Measurements from ENCODE around the gene NEURL1. TPM values are rescaled to one million over a fixed set of nuclear protein-coding genes. Genes with fewer than 3 reads are reported as not detected.
A peak's percentile ranks its signal among the peaks of the same experiment; 100 is the strongest.

NEURL1 gene
- total RNA-seq, 1 donor from 2014 or later: 0.93 TPM

- Mint-ChIP-seq H3K36me3 (ENCODE audit: low read depth) (no peaks in the 10 kb centered on the region), H3K27ac (no peak overlapping the region), H3K9me3 (peaks cover 3% of the 10 kb centered on the region), H3K27me3 (peaks cover 9% of the 10 kb centered on the region), H3K4me3 (no peak overlapping the region), H3K4me1 (peaks cover 26% of the 10 kb centered on the region)
- intact Hi-C loops (cut with micrococcal nuclease): no loop called here
- ATAC-seq (ENCODE audit: low read depth) (no peak), DNase-seq (no peak)
- TF ChIP-seq CTCF (IDR thresholded peaks at IDR 0.05): no peak
- POLR2A ChIA-PET: no interaction called here
- CTCF ChIA-PET: no interaction called here
Measured at GRCh38 chr10:103545771-103546281, 52.3 kb downstream of the NEURL1 start.

DNA sequence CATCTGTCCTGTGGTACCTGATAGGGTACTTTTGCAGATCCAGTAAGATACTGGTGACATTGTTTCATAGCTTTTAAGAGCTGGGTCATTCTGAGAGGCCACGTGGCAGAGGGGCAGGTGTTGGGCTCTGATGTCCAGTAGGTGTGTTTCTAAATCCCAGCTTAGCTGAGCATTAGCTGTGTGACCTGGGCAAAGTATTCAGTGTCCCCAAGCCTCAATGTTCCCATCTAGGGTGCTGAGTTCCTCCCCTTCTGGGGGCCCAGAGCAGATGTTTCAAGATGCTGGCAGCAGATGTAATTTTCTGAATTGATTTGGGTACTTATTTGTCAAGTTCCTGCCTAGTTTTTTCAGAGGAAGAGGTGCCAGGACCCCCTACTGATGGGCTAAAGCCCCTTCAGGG lies 52.9 kb downstream of the NEURL1 start:
- ChIA-PET POLR2A (no interaction called here), CTCF (no interaction called here)
- no peaks in the 10 kb centered on the region for H3K36me3 Mint-ChIP-seq (ENCODE audit: low read depth)
- intact Hi-C loops (cut with micrococcal nuclease): no loop called here
- H3K9me3 Mint-ChIP-seq: peaks cover 3% of the 10 kb centered on the region
- no peak overlapping the region for H3K27ac Mint-ChIP-seq
- TF ChIP-seq CTCF (IDR thresholded peaks at IDR 0.05): no peak
- H3K4me3 Mint-ChIP-seq: no peak overlapping the region
- ATAC-seq (ENCODE audit: low read depth): no peak
- peaks cover 5% of the 10 kb centered on the region for H3K27me3 Mint-ChIP-seq
- no peak for DNase-seq
- peaks cover 26% of the 10 kb centered on the region for H3K4me1 Mint-ChIP-seq

DNA sequence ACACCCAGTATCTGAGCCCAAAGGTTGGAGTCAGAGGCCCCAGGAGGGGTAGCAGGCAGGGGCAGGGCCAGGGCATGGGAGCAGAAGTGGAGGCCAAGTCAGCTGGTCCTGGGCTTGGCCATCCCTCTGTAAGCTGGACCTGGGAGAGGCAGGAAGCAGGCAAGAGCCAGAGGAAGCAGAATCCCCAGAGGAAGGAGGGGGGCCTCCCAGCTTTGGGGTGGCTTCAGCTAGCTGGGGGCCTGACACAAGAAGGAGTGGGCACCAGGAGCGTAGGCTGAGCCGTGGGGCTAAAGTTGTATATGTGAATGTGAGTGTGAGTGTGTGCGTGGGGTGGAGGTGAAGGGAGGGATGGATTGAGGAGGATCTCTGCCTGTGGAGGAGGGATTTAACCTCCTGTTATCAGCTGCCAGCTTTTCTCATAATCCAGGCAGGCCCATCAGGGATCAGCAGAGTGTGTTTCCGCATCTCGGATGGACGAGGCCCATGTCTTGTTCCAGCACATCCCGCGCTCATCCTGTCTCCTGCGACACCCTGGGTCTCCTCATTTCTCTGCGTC lies 54.0 kb downstream of the NEURL1 start:
- ChIA-PET POLR2A (no interaction called here), CTCF (interaction anchor here (0.6 kb wide), 1 partner anchor 8 kb away, joined by 5 read pairs; no protein-coding TSS in a partner anchor)
- DNase-seq: no peak
- no peak overlapping the region for H3K4me3 Mint-ChIP-seq
- peaks cover 5% of the 10 kb centered on the region for H3K27me3 Mint-ChIP-seq
- peaks cover 25% of the 10 kb centered on the region for H3K4me1 Mint-ChIP-seq
- no peak for TF ChIP-seq CTCF (IDR thresholded peaks at IDR 0.05)
- intact Hi-C loops (cut with micrococcal nuclease): no loop called here
- H3K9me3 Mint-ChIP-seq: peaks cover 3% of the 10 kb centered on the region
- no peak for ATAC-seq (ENCODE audit: low read depth)
- no peaks in the 10 kb centered on the region for H3K36me3 Mint-ChIP-seq (ENCODE audit: low read depth)
- no peak overlapping the region for H3K27ac Mint-ChIP-seq

- Mint-ChIP-seq H3K9me3 (peaks cover 3% of the 10 kb centered on the region), H3K27ac (no peak overlapping the region), H3K4me1 (peaks cover 20% of the 10 kb centered on the region), H3K27me3 (peaks cover 8% of the 10 kb centered on the region), H3K36me3 (ENCODE audit: low read depth) (no peaks in the 10 kb centered on the region), H3K4me3 (no peak overlapping the region)
- no peak for TF ChIP-seq CTCF (IDR thresholded peaks at IDR 0.05)
- ATAC-seq (ENCODE audit: low read depth) (peak; percentile 62), DNase-seq (no peak)
- ChIA-PET POLR2A (no interaction called here), CTCF (no interaction called here)
- intact Hi-C loops (cut with micrococcal nuclease): no loop called here
Measured at GRCh38 chr10:103548006-103548405, 54.5 kb downstream of the NEURL1 start.

GRCh38 chr10:103548581-103549348 lies 55.3 kb downstream of the NEURL1 start:
- H3K9me3 Mint-ChIP-seq: peaks cover 3% of the 10 kb centered on the region
- DNase-seq: no peak
- ChIA-PET POLR2A (no interaction called here), CTCF (no interaction called here)
- intact Hi-C loops (cut with micrococcal nuclease): no loop called here
- H3K27me3 Mint-ChIP-seq: peaks cover 5% of the 10 kb centered on the region
- no peaks in the 10 kb centered on the region for H3K36me3 Mint-ChIP-seq (ENCODE audit: low read depth)
- H3K4me1 Mint-ChIP-seq: peaks cover 13% of the 10 kb centered on the region
- ATAC-seq (ENCODE audit: low read depth): no peak
- no peak overlapping the region for H3K4me3 Mint-ChIP-seq
- TF ChIP-seq CTCF (IDR thresholded peaks at IDR 0.05): no peak
- H3K27ac Mint-ChIP-seq: no peak overlapping the region
